HepG2 (cell line): Measurements from ENCODE around the gene RMND5A. TPM values are rescaled to one million over a fixed set of nuclear protein-coding genes. Genes with fewer than 3 reads are reported as not detected.

ENCODE experiments used
- AGO1 ChIP-seq: fragments of 200-400 bp; formaldehyde crosslinking; IDR thresholded peaks from 2 replicates; pipeline ENCODE4 v1.6.1; 2017; ENCODE audit warnings: mild to moderate bottlenecking, low read depth, low read length, moderate library complexity; ENCODE audit not compliant: poor library complexity, severe bottlenecking
- FOSL2 ChIP-seq: sonication (generic); formaldehyde crosslinking; IDR thresholded peaks from 2 replicates; pipeline ENCODE4 v1.4.0; 2020; ENCODE audit warnings: missing genetic modification reagents
- HCFC1 ChIP-seq: fragments of 150-350 bp; IDR thresholded peaks from 2 replicates; pipeline ENCODE4 v1.6.1; 2014; ENCODE audit warnings: low read depth, low read length
- HNRNPK ChIP-seq: fragments of 200-400 bp; formaldehyde crosslinking; IDR thresholded peaks from 2 replicates; pipeline ENCODE4 v1.6.1; 2018; ENCODE audit warnings: low read length, low read depth, moderate library complexity, mild to moderate bottlenecking; ENCODE audit not compliant: poor library complexity, severe bottlenecking
- JARID2 ChIP-seq: sonication (generic); formaldehyde crosslinking; IDR thresholded peaks from 2 replicates; pipeline ENCODE4 v1.8.1; 2023; ENCODE audit warnings: missing genetic modification reagents, inconsistent platforms; ENCODE audit not compliant: insufficient replicate concordance
- MIER2 ChIP-seq: IDR thresholded peaks from 2 replicates; pipeline ENCODE4 v1.6.1; 2016; ENCODE audit warnings: missing biosample characterization, missing genetic modification reagents
- POLR2G ChIP-seq: fragments of 200-400 bp; formaldehyde crosslinking; IDR thresholded peaks from 2 replicates; pipeline ENCODE4 v1.6.1; 2018; ENCODE audit warnings: mild to moderate bottlenecking, low read depth, low read length, moderate library complexity
- TSC22D2 ChIP-seq: sonication (generic); formaldehyde crosslinking; IDR thresholded peaks from 2 replicates; pipeline ENCODE4 v1.5.1; 2020; ENCODE audit warnings: missing genetic modification reagents, mild to moderate bottlenecking, borderline replicate concordance
- ZFP1 ChIP-seq: IDR thresholded peaks from 2 replicates; pipeline ENCODE4 v1.6.1; 2016
- ZKSCAN5 ChIP-seq: sonication (generic); formaldehyde crosslinking; IDR thresholded peaks from 2 replicates; pipeline ENCODE4 v1.5.1; 2020; ENCODE audit warnings: mild to moderate bottlenecking, missing genetic modification reagents
- polyA plus RNA-seq, 8 experiments: library from polyadenylated mRNA; depleted of rRNA in 3 of 8; stranded (reverse) in 7 of 8; unstranded in 1 of 8; fragments of >200 nt; fragmentation: Illumina TruSeq in 4 of 8; extraction: Trizol in 4 of 8; gene quantifications; 2 replicates each; pipeline versions ENCODE4 v1.2.1 to v1.2.3, GENCODE V29; 2011 to 2016; ENCODE audit warnings: low read depth in 4 of 8, missing spikeins in 1 of 8, mixed read lengths in 1 of 8; ENCODE audit not compliant: insufficient read depth in 1 of 8
- total RNA-seq, 5 experiments: library from RNA; depleted of rRNA; stranded (reverse); fragments of >200 nt; fragmentation: Illumina TruSeq; extraction: Trizol; gene quantifications; 2 replicates each; pipeline ENCODE4 v1.2.3, GENCODE V29; 2016; ENCODE audit warnings: low read depth in 1 of 5
- TF ChIP-seq, protein P1 (sequence below): sonication (generic); formaldehyde crosslinking; IDR thresholded peaks from 2 replicates; pipeline ENCODE4 v1.5.0; 2020; ENCODE audit warnings: mild to moderate bottlenecking, missing genetic modification reagents
- TF ChIP-seq, protein P2 (sequence below): sonication (generic); formaldehyde crosslinking; IDR thresholded peaks from 2 replicates; pipeline ENCODE4 v1.5.1; 2020; ENCODE audit warnings: missing genetic modification reagents, mild to moderate bottlenecking, borderline replicate concordance
- TF ChIP-seq, protein P3 (sequence below): sonication (generic); formaldehyde crosslinking; IDR thresholded peaks from 2 replicates; pipeline ENCODE4 v1.4.0; 2020; ENCODE audit warnings: mild to moderate bottlenecking, missing genetic modification reagents
- TF ChIP-seq, protein P4 (sequence below): sonication (generic); formaldehyde crosslinking; IDR thresholded peaks from 2 replicates; pipeline ENCODE4 v1.8.1; 2023; ENCODE audit warnings: mild to moderate bottlenecking, moderate library complexity, missing genetic modification reagents
- TF ChIP-seq, protein P5 (sequence below): sonication (generic); formaldehyde crosslinking; conservative IDR thresholded peaks from 2 replicates; pipeline ENCODE4 v1.8.0; 2022; ENCODE audit warnings: missing genetic modification reagents
- TF ChIP-seq, protein P6 (sequence below): sonication (generic); formaldehyde crosslinking; IDR thresholded peaks from 2 replicates; pipeline ENCODE4 v1.5.1; 2020; ENCODE audit warnings: mild to moderate bottlenecking, missing genetic modification reagents

The RMND5A gene
- total and polyA plus RNA-seq, 2 of the 13 experiments (the other 11 are each of a cell fraction or from before 2014, with no cell fraction given): 31.0 to 66.4 TPM

DNA sequence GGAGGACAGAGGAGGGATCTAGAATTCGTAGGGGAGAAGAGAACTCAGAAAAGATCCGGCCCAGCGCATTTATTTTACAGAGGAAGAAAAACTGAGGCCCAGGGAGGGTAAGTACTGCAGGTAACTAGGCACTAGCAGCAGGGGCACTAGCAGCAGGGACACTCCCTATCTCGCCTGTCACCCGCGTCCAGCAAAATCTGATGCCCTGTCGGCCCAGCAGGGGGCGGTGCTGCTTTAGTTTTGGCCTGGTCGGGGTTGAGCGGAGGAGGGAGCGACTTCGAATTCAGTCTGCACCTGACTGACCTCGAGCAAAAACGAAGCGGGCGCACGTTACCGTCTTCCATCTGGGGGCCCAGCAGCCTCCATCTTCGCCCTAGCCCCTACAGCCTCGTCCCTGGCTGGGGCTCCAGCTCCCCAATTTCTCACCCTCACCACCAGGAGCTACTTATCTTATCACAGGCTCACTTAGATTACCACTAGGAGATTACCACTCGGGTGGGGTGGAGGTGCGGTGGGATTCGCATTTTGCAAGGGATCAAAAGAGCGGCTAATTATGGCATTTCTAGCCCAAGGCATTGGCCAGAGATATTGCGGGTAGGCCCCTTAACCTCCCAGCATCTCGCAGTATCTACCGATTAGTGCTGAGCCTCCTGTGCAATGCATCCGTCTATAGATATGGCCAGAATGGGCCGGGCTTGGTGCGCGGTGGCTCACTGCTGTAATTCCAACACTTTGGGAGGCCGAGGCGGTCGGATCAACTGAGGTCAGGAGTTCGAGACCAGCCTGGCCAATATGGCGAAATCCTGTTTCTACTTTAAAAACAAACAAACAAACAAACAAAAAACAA, 88.4 kb downstream of the RMND5A start (continued):
- TF ChIP-seq, protein P1, sequence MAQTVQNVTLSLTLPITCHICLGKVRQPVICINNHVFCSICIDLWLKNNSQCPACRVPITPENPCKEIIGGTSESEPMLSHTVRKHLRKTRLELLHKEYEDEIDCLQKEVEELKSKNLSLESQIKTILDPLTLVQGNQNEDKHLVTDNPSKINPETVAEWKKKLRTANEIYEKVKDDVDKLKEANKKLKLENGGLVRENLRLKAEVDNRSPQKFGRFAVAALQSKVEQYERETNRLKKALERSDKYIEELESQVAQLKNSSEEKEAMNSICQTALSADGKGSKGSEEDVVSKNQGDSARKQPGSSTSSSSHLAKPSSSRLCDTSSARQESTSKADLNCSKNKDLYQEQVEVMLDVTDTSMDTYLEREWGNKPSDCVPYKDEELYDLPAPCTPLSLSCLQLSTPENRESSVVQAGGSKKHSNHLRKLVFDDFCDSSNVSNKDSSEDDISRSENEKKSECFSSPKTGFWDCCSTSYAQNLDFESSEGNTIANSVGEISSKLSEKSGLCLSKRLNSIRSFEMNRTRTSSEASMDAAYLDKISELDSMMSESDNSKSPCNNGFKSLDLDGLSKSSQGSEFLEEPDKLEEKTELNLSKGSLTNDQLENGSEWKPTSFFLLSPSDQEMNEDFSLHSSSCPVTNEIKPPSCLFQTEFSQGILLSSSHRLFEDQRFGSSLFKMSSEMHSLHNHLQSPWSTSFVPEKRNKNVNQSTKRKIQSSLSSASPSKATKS (CRISPR knock-in tag): no peak
- TF ChIP-seq, protein P2, sequence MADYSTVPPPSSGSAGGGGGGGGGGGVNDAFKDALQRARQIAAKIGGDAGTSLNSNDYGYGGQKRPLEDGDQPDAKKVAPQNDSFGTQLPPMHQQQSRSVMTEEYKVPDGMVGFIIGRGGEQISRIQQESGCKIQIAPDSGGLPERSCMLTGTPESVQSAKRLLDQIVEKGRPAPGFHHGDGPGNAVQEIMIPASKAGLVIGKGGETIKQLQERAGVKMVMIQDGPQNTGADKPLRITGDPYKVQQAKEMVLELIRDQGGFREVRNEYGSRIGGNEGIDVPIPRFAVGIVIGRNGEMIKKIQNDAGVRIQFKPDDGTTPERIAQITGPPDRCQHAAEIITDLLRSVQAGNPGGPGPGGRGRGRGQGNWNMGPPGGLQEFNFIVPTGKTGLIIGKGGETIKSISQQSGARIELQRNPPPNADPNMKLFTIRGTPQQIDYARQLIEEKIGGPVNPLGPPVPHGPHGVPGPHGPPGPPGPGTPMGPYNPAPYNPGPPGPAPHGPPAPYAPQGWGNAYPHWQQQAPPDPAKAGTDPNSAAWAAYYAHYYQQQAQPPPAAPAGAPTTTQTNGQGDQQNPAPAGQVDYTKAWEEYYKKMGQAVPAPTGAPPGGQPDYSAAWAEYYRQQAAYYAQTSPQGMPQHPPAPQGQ (CRISPR knock-in tag): no peak
- no peak for TF ChIP-seq ZFP1 (CRISPR knock-in tag)
- TF ChIP-seq TSC22D2 (CRISPR knock-in tag): no peak
- no peak for TF ChIP-seq HCFC1
- no peak for TF ChIP-seq ZKSCAN5
- no peak for TF ChIP-seq POLR2G
- TF ChIP-seq, protein P3, sequence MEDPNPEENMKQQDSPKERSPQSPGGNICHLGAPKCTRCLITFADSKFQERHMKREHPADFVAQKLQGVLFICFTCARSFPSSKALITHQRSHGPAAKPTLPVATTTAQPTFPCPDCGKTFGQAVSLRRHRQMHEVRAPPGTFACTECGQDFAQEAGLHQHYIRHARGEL (CRISPR knock-in tag): no peak
- TF ChIP-seq AGO1: peak; percentile 16
- TF ChIP-seq MIER2 (CRISPR knock-in tag): peak; percentile 48; the same call in 1 of the 2 replicates
- TF ChIP-seq, protein P4, sequence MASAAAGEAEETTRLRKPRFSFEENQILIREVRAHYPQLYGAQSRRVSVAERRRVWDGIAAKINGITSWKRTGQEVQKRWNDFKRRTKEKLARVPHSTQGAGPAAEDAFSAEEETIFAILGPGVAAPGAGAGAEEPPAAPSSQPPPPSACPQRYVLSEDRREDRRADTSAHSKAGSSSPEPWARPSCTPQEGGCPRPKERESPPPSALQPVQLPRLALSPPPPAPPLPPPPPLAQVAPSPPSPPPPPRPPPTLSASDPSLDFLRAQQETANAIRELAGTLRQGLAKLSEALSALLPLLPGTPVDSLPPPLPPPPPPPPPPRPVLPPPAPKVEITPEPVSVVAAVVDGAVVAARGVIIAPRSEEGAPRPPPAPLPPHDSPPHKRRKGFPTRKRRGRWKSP: no peak
- TF ChIP-seq JARID2 (CRISPR knock-in tag): no peak
- TF ChIP-seq, protein P5, sequence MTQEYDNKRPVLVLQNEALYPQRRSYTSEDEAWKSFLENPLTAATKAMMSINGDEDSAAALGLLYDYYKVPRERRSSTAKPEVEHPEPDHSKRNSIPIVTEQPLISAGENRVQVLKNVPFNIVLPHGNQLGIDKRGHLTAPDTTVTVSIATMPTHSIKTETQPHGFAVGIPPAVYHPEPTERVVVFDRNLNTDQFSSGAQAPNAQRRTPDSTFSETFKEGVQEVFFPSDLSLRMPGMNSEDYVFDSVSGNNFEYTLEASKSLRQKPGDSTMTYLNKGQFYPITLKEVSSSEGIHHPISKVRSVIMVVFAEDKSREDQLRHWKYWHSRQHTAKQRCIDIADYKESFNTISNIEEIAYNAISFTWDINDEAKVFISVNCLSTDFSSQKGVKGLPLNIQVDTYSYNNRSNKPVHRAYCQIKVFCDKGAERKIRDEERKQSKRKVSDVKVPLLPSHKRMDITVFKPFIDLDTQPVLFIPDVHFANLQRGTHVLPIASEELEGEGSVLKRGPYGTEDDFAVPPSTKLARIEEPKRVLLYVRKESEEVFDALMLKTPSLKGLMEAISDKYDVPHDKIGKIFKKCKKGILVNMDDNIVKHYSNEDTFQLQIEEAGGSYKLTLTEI (CRISPR knock-in tag): no peak
- no peak for TF ChIP-seq HNRNPK
- TF ChIP-seq, protein P6, sequence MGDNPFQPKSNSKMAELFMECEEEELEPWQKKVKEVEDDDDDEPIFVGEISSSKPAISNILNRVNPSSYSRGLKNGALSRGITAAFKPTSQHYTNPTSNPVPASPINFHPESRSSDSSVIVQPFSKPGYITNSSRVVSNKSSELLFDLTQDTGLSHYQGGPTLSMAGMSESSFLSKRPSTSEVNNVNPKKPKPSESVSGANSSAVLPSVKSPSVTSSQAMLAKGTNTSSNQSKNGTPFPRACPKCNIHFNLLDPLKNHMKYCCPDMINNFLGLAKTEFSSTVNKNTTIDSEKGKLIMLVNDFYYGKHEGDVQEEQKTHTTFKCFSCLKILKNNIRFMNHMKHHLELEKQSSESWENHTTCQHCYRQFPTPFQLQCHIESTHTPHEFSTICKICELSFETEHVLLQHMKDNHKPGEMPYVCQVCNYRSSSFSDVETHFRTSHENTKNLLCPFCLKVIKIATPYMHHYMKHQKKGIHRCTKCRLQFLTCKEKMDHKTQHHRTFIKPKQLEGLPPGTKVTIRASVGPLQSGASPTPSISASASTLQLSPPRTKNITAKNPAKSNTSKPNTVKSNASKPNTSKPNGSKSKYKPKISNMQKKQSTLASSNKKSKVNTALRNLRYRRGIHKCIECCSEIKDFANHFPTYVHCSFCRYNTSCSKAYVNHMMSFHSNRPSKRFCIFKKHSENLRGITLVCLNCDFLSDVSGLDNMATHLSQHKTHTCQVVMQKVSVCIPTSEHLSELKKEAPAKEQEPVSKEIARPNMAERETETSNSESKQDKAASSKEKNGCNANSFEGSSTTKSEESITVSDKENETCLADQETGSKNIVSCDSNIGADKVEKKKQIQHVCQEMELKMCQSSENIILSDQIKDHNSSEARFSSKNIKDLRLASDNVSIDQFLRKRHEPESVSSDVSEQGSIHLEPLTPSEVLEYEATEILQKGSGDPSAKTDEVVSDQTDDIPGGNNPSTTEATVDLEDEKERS (CRISPR knock-in tag): peak; percentile 38; the same call in 1 of the 2 replicates
- no peak for TF ChIP-seq FOSL2 (CRISPR knock-in tag)
